Hepatocyte (in vitro differentiated cells): ENCODE measurements around the gene CACNA1B. TPM values are rescaled to one million over a fixed set of nuclear protein-coding genes. Genes with fewer than 3 reads are reported as not detected.

Experiments
- DNase-seq: peaks from one replicate; pipeline ENCODE4 v3.0.0-alpha.2; 2016; ENCODE audit warnings: low spot score
- H2AFZ ChIP-seq: fragments of 200-600 bp; sonication (generic); 2 replicates; pipeline ENCODE4 v1.6.0; 2016; ENCODE audit warnings: antibody characterized with exemption, mild to moderate bottlenecking
- H3K27ac ChIP-seq: fragments of 200-600 bp; sonication (generic); 2 replicates; pipeline ENCODE4 v1.5.1; 2016; ENCODE audit warnings: mild to moderate bottlenecking
- H3K27me3 ChIP-seq: fragments of 200-600 bp; sonication (generic); 2 replicates; pipeline ENCODE4 v1.6.1; 2016
- H3K36me3 ChIP-seq: fragments of 200-600 bp; sonication (generic); replicated peaks from 2 replicates; pipeline ENCODE4 v1.5.1; 2016; ENCODE audit warnings: low read depth; ENCODE audit not compliant: insufficient read depth
- H3K4me1 ChIP-seq: fragments of 200-600 bp; sonication (generic); 2 replicates; pipeline ENCODE4 v1.5.1; 2016; ENCODE audit warnings: mild to moderate bottlenecking, moderate library complexity; ENCODE audit not compliant: insufficient read depth
- H3K4me2 ChIP-seq: fragments of 200-600 bp; sonication (generic); 2 replicates; pipeline ENCODE4 v1.6.0; 2016
- H3K4me3 ChIP-seq: fragments of 200-600 bp; sonication (generic); 2 replicates; pipeline ENCODE4 v1.5.1; 2016; ENCODE audit warnings: mild to moderate bottlenecking
- H3K79me2 ChIP-seq: fragments of 200-600 bp; sonication (generic); 2 replicates; pipeline ENCODE4 v1.6.0; 2017; ENCODE audit warnings: mild to moderate bottlenecking
- H3K9me2 ChIP-seq: fragments of 200-600 bp; sonication (generic); replicated peaks from 2 replicates; pipeline ENCODE4 v1.6.0; 2017; ENCODE audit warnings: mild to moderate bottlenecking; ENCODE audit not compliant: insufficient read depth
- H3K9me3 ChIP-seq: fragments of 200-600 bp; sonication (generic); 2 replicates; pipeline ENCODE4 v1.5.1; 2016; ENCODE audit warnings: low read depth, mild to moderate bottlenecking
- H4K20me1 ChIP-seq: fragments of 200-600 bp; sonication (generic); 2 replicates; pipeline ENCODE4 v1.6.0; 2016; ENCODE audit warnings: mild to moderate bottlenecking; ENCODE audit not compliant: insufficient read depth, poor library complexity, severe bottlenecking
- CTCF ChIP-seq: fragments of 200-600 bp; sonication (generic); IDR thresholded peaks from 2 replicates; pipeline ENCODE4 v1.5.1; 2016; ENCODE audit warnings: antibody characterized with exemption, mild to moderate bottlenecking; ENCODE audit not compliant: poor library complexity
- EZH2 ChIP-seq: fragments of 200-600 bp; sonication (generic); IDR thresholded peaks from 2 replicates; pipeline ENCODE4 v1.6.1; 2016; ENCODE audit warnings: antibody characterized with exemption, mild to moderate bottlenecking, borderline replicate concordance
- EZH2phosphoT487 ChIP-seq: fragments of 200-600 bp; sonication (generic); IDR thresholded peaks from one replicate; pipeline ENCODE4 v1.6.1; 2018; ENCODE audit warnings: antibody characterized with exemption, mild to moderate bottlenecking, low read depth, moderate library complexity; ENCODE audit not compliant: unreplicated experiment, severe bottlenecking
- WGBS: methylation state at CpG from one replicate; pipeline ENCODE4 v1.1.6; 2016; ENCODE audit warnings: low lambda C conversion rate; ENCODE audit errors: missing lambda C conversion rate; 5-methylcytosine and 5-hydroxymethylcytosine counted together
- polyA plus RNA-seq: library from polyadenylated mRNA; unstranded; fragments of >200 nt; fragmentation: Nextera tagmentation; extraction: Ambion mirVana; gene quantifications from 2 replicates; pipeline ENCODE4 v1.2.1, GENCODE V29; 2016
- total RNA-seq: library from RNA; depleted of rRNA; stranded (reverse); fragments of >200 nt; gene quantifications from 2 replicates; pipeline ENCODE4 v1.2.3, GENCODE V29; 2014

Gene CACNA1B
- total and polyA plus RNA-seq, 2 experiments from 2014 or later: 0.30 to 0.39 TPM

GRCh38 chr9:137963525-137963924 lies 85.9 kb downstream of the CACNA1B start:
- H3K36me3 ChIP-seq: no peaks in the 10 kb centered on the region
- DNase-seq: no peak
- no peaks in the 10 kb centered on the region for H4K20me1 ChIP-seq
- H3K4me3 ChIP-seq: no peak overlapping the region
- H3K4me2 ChIP-seq: no peak overlapping the region
- H3K79me2 ChIP-seq: no peaks in the 10 kb centered on the region
- H3K9me3 ChIP-seq: no peaks in the 10 kb centered on the region
- no peak for TF ChIP-seq CTCF
- TF ChIP-seq EZH2: no peak
- no peak for TF ChIP-seq EZH2phosphoT487
- H3K9me2 ChIP-seq: no peaks in the 10 kb centered on the region
- 87% methylated on average over 6 of the region's 6 CpGs for WGBS
- no peaks in the 10 kb centered on the region for H3K27me3 ChIP-seq
- no peak overlapping the region for H3K27ac ChIP-seq
- no peak overlapping the region for H2AFZ ChIP-seq
- no peaks in the 10 kb centered on the region for H3K4me1 ChIP-seq

- 92% methylated on average over 9 of the region's 9 CpGs for WGBS
- Histone ChIP-seq H3K27ac (no peak overlapping the region), H2AFZ (no peak overlapping the region), H3K79me2 (no peaks in the 10 kb centered on the region), H3K9me3 (no peaks in the 10 kb centered on the region), H3K4me2 (no peak overlapping the region), H3K4me3 (no peak overlapping the region), H3K27me3 (no peaks in the 10 kb centered on the region), H3K4me1 (no peaks in the 10 kb centered on the region), H3K36me3 (no peaks in the 10 kb centered on the region), H4K20me1 (no peaks in the 10 kb centered on the region), H3K9me2 (no peaks in the 10 kb centered on the region)
- no peak for DNase-seq
- TF ChIP-seq EZH2phosphoT487: no peak
- TF ChIP-seq EZH2: no peak
- no peak for TF ChIP-seq CTCF
Observed at GRCh38 chr9:137965177-137965795, 87.7 kb downstream of the CACNA1B start.

- WGBS: 85% methylated on average over 17 of the region's 17 CpGs
- no peaks in the 10 kb centered on the region for H3K9me2 ChIP-seq
- no peak for DNase-seq
- H4K20me1 ChIP-seq: no peaks in the 10 kb centered on the region
- no peak overlapping the region for H3K4me2 ChIP-seq
- no peaks in the 10 kb centered on the region for H3K4me1 ChIP-seq
- H3K36me3 ChIP-seq: no peaks in the 10 kb centered on the region
- H3K4me3 ChIP-seq: no peak overlapping the region
- no peaks in the 10 kb centered on the region for H3K27me3 ChIP-seq
- no peak overlapping the region for H2AFZ ChIP-seq
- no peaks in the 10 kb centered on the region for H3K79me2 ChIP-seq
- no peaks in the 10 kb centered on the region for H3K9me3 ChIP-seq
- TF ChIP-seq CTCF (no peak), EZH2 (no peak), EZH2phosphoT487 (no peak)
- no peak overlapping the region for H3K27ac ChIP-seq
Observed at GRCh38 chr9:137967280-137967953, 89.8 kb downstream of the CACNA1B start.
